K562 (cell line): ENCODE measurements around the gene ZNF318. TPM values are rescaled to one million over a fixed set of nuclear protein-coding genes. Genes with fewer than 3 reads are reported as not detected.

ENCODE experiments used
- ATAC-seq: fragments of 200-7000 bp; cut with Tn5 transposase; 3 replicates; pipeline ENCODE4 v1.9.1; 2020; ENCODE audit warnings: moderate library complexity
- BruUV-seq: library from RNA; stranded (reverse); fragments of 400-500 nt; replicated peaks from 2 replicates; lab custom pipeline; 2021; lab: Mats Ljungman, UMichigan
- CTCF ChIA-PET: fragments of 300-600 bp; formaldehyde crosslinking; extraction: SDS; loops from one replicate; lab custom pipeline; 2021; ENCODE audit warnings: low intra/inter-chr PET ratio; lab: Yijun Ruan, JAX
- POLR2A ChIA-PET: fragments of 300-600, 350-650 bp; sonication (Branson Sonifier 250); formaldehyde crosslinking; extraction: SDS; loops from one replicate; lab custom pipeline; 2021; ENCODE audit warnings: antibody characterized with exemption, inconsistent platforms; lab: Yijun Ruan, JAX
- DNase-seq, 4 experiments: peaks; one replicate each; pipeline versions ENCODE4 v3.0.0 to v3.0.0-alpha.2; 2011 to 2018; ENCODE audit warnings: low spot score in 3 of 4, mixed read lengths in 3 of 4; ENCODE audit errors: extremely low read depth in 1 of 4
- FAIRE-seq: peaks from 2 replicates; lab custom pipeline; 2011; peaks lifted over from hg19 to GRCh38; lab: Jason Lieb, UNC
- H2AFZ ChIP-seq: 2 replicates; pipeline ENCODE4 v1.6.0; 2011; ENCODE audit warnings: low read depth, low read length, control low read depth, inconsistent platforms
- H3K27ac ChIP-seq: fragments of 200-600 bp; 3 replicates; pipeline ENCODE4 v1.8.0; 2011; ENCODE audit warnings: low read depth, mild to moderate bottlenecking, control low read depth, inconsistent platforms, low read length, moderate library complexity, mixed read lengths; ENCODE audit errors: extremely low read depth
- H3K27me3 ChIP-seq, 2 experiments: fragments of 300-600 bp in 1 of 2; 2 replicates in 1 of 2; 3 replicates in 1 of 2; pipeline versions ENCODE4 v1.6.0 to v1.8.0; 2011; ENCODE audit warnings: inconsistent platforms in 2 of 2, low read length in 2 of 2, mild to moderate bottlenecking in 1 of 2, mixed read lengths in 1 of 2, moderate library complexity in 1 of 2; ENCODE audit not compliant: control insufficient read depth in 2 of 2, insufficient read depth in 2 of 2
- H3K36me3 ChIP-seq: fragments of 300-600 bp; 3 replicates; pipeline ENCODE4 v1.8.0; 2011; ENCODE audit warnings: mild to moderate bottlenecking, low read length, inconsistent platforms; ENCODE audit not compliant: control insufficient read depth, insufficient read depth
- H3K4me1 ChIP-seq, 2 experiments: fragments of 200-600 bp in 1 of 2; replicated peaks in 1 of 2; 2 replicates in 1 of 2; 3 replicates in 1 of 2; pipeline versions ENCODE4 v1.5.1 to v1.8.0; 2011; ENCODE audit warnings: inconsistent platforms in 2 of 2, low read length in 2 of 2, mild to moderate bottlenecking in 1 of 2, mixed read lengths in 1 of 2, moderate library complexity in 1 of 2; ENCODE audit not compliant: control insufficient read depth in 2 of 2, insufficient read depth in 2 of 2
- H3K4me2 ChIP-seq: 2 replicates; pipeline ENCODE4 v1.6.1; 2011; ENCODE audit warnings: low read length, control low read depth, inconsistent platforms, mixed read lengths; ENCODE audit not compliant: insufficient read depth
- H3K4me3 ChIP-seq: fragments of 200-600 bp; sonication (generic), shearing (Covaris generic); 2 replicates; pipeline ENCODE4 v1.5.1; 2016; ENCODE audit warnings: control low read depth, inconsistent platforms
- H3K79me2 ChIP-seq: fragments of 200-600 bp; 3 replicates; pipeline ENCODE4 v1.8.0; 2011; ENCODE audit warnings: low read length, inconsistent platforms; ENCODE audit not compliant: control insufficient read depth, insufficient read depth
- H3K9ac ChIP-seq, 2 experiments: 2 replicates each; pipeline versions ENCODE4 v1.6.0 to v1.6.1; 2011; ENCODE audit warnings: low read depth in 2 of 2, low read length in 2 of 2, control low read depth in 1 of 2, inconsistent platforms in 1 of 2, mild to moderate bottlenecking in 1 of 2, mixed read lengths in 1 of 2; ENCODE audit not compliant: insufficient read depth in 1 of 2
- H3K9me1 ChIP-seq: one replicate; pipeline ENCODE4 v1.6.0; 2011; ENCODE audit warnings: inconsistent platforms, mild to moderate bottlenecking, low read length, moderate library complexity; ENCODE audit not compliant: control insufficient read depth, insufficient read depth
- H3K9me3 ChIP-seq: replicated peaks from 2 replicates; pipeline ENCODE4 v1.5.1; 2011; ENCODE audit warnings: low read depth, low read length, inconsistent platforms; ENCODE audit not compliant: control insufficient read depth, insufficient read depth
- H4K20me1 ChIP-seq: replicated peaks from 2 replicates; pipeline ENCODE4 v1.6.1; 2011; ENCODE audit warnings: low read length, inconsistent platforms, mixed read lengths; ENCODE audit not compliant: control insufficient read depth, insufficient read depth
- CTBP1 ChIP-seq: fragments of 450-650 bp; IDR thresholded peaks from 2 replicates; pipeline ENCODE4 v1.6.1; 2016; ENCODE audit warnings: borderline replicate concordance
- FIP1L1 ChIP-seq: fragments of 200-400 bp; formaldehyde crosslinking; IDR thresholded peaks from 2 replicates; pipeline ENCODE4 v1.6.1; 2018; ENCODE audit warnings: mild to moderate bottlenecking, low read depth, low read length; ENCODE audit not compliant: poor library complexity, severe bottlenecking
- FOXA3 ChIP-seq, 2 experiments: fragments of 450-650 bp in 1 of 2; sonication (generic) in 1 of 2; formaldehyde crosslinking; IDR thresholded peaks in 1 of 2; conservative IDR thresholded peaks in 1 of 2; 2 replicates each; pipeline versions ENCODE4 v1.4.0 to v1.8.0; 2020 to 2022; ENCODE audit warnings: mild to moderate bottlenecking in 2 of 2, missing genetic modification reagents in 1 of 2
- ZNF316 ChIP-seq: fragments of 450-650 bp; IDR thresholded peaks from 2 replicates; pipeline ENCODE4 v1.6.1; 2016
- WGBS: fragments of 100-300 bp; shearing (Covaris generic); methylation state at CpG from one replicate; pipeline ENCODE4 v1.1.6; 2016; ENCODE audit warnings: low coverage, mixed read lengths; ENCODE audit not compliant: insufficient coverage; ENCODE audit errors: missing lambda C conversion rate; 5-methylcytosine and 5-hydroxymethylcytosine counted together
- in situ Hi-C: fragments of 300-500 bp; cut with MboI; formaldehyde crosslinking; loops from 4 replicates; pipeline ENCODE4 v1.15.0; 2018; ENCODE audit warnings: inconsistent platforms, mixed read lengths
- intact Hi-C: fragments of 100-400 bp; cut with micrococcal nuclease; formaldehyde crosslinking; loops from 2 replicates; pipeline ENCODE4 v1.14.2; 2022
- polyA plus RNA-seq, 8 experiments: library from polyadenylated mRNA; depleted of rRNA in 4 of 8; stranded (reverse) in 5 of 8; unstranded in 3 of 8; fragments of >200 nt; fragmentation: Nextera tagmentation in 2 of 8; fragmentation: Illumina TruSeq in 1 of 8; extraction: Ambion mirVana in 2 of 8; extraction: Trizol in 1 of 8; gene quantifications; 2 replicates each; pipeline versions ENCODE4 v1.2.1 to v1.2.3, GENCODE V29; 2011 to 2014; ENCODE audit warnings: inconsistent platforms in 1 of 8, missing spikeins in 1 of 8
- total RNA-seq, 7 experiments: library from RNA; depleted of rRNA in 6 of 7; stranded (reverse); fragments of >200 nt in 6 of 7; fragmentation: Illumina TruSeq in 2 of 7; extraction: Trizol in 2 of 7; gene quantifications; 2 replicates each; pipeline versions ENCODE4 v1.2.1 to v1.2.3, GENCODE V29; 2011 to 2021; ENCODE audit warnings: low replicate concordance in 1 of 7
- TF ChIP-seq, protein P1 (sequence below), 2 experiments: fragments of 200-800 bp in 1 of 2; sonication (Bioruptor generic) in 1 of 2; sonication (generic) in 1 of 2; formaldehyde crosslinking in 1 of 2; IDR thresholded peaks in 1 of 2; conservative IDR thresholded peaks in 1 of 2; 2 replicates each; pipeline versions ENCODE4 v1.5.0 to v1.6.1; 2016 to 2020; ENCODE audit warnings: missing compliant biosample characterization in 1 of 2, missing genetic modification characterization in 1 of 2, missing genetic modification reagents in 1 of 2

The ZNF318 gene
- total and polyA plus RNA-seq, 9 of the 15 experiments (the other 6 are each of a cell fraction or from before 2014, with no cell fraction given), result 3.2 to 19.0 (median 9.2) TPM

DNA sequence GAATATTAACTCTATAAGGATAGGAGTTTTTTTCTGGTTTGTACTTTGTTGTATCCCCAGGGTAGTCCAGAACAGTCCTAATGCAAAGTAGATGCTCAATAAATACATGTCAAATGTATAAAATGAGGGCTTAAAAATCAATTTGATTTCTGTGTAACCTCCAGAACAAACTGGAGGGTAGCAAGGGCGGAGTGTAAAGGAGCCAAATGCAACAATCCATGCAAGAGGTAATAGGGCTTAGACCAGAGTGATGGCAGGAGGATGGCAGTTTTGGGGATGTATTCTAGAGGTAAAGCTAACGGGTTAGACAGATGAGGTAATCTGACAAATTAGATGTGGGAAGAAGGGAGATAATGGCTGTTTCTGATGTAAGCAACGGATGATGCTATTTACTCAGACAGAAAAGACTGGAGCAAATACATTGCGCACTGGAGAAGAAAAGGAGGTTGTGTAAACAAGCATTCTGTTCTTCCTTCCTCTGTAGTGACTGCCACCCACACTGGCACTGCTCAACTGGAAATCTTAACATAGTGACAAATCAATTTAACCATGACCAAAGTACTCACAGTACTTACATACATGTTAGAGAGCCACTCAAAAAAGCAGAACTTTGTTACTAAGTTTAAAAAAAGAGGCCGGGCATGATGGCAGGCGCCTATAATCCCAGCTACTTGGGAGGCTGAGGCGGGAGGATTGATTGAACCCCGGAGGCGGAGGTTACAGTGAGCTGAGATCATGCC is 2.0 kb downstream of the ZNF318 start:
- WGBS, result 85% methylated on average over 9 of the region's 9 CpGs
- no peak for FAIRE-seq
- in situ Hi-C loops, result no loop called here
- Histone ChIP-seq H4K20me1 (no peaks in the 10 kb centered on the region), H3K79me2 (peaks cover 19% of the 10 kb centered on the region), H3K9ac (no peak overlapping the region), H3K4me3 (no peak overlapping the region), H3K9me1 (no peaks in the 10 kb centered on the region), H3K27me3 (no peaks in the 10 kb centered on the region), H3K4me2 (peak overlapping the region; percentile 2; the same call in 1 of the 2 replicates), H3K27ac (no peak overlapping the region), H2AFZ (no peak overlapping the region), H3K9me3 (no peaks in the 10 kb centered on the region), H3K36me3 (peaks cover 30% of the 10 kb centered on the region; the same call in 2 of the 3 replicates), H3K4me1 (peaks cover 18 to 23% of the 10 kb centered on the region in 2 experiments; a peak in 4 of 5 replicates)
- ChIA-PET POLR2A (interaction anchor here (0.6 to 2.8 kb wide), 5 partner anchors 8 to 137 kb away, joined by 3 to 14 read pairs (median 4); no protein-coding TSS in a partner anchor), CTCF (no interaction called here)
- TF ChIP-seq CTBP1, result 0 out of 2 replicates have a peak, but pooled peaks have one; percentile 13
- TF ChIP-seq, protein P1, sequence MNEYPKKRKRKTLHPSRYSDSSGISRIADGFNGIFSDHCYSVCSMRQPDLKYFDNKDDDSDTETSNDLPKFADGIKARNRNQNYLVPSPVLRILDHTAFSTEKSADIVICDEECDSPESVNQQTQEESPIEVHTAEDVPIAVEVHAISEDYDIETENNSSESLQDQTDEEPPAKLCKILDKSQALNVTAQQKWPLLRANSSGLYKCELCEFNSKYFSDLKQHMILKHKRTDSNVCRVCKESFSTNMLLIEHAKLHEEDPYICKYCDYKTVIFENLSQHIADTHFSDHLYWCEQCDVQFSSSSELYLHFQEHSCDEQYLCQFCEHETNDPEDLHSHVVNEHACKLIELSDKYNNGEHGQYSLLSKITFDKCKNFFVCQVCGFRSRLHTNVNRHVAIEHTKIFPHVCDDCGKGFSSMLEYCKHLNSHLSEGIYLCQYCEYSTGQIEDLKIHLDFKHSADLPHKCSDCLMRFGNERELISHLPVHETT (CRISPR knock-in tag; conservative IDR thresholded peaks at IDR 0.05 in 1 of 2, IDR thresholded peaks at IDR 0.05 in 1 of 2), result no peak
- TF ChIP-seq FIP1L1, result no peak
- TF ChIP-seq FOXA3 (CRISPR knock-in tag; conservative IDR thresholded peaks at IDR 0.05 in 1 of 2, IDR thresholded peaks at IDR 0.05 in 1 of 2), result peak in 1 of 2 experiments; percentile 52; a peak in 1 of 4 replicates
- no peak for TF ChIP-seq ZNF316
- DNase-seq, result no peak
- BruUV-seq, result no TSS peak
- intact Hi-C loops, result loop anchor here (5.0 kb wide), 1 partner anchor 195 kb away; the partner anchor contains the start of gene SRF
- no peak for ATAC-seq
